Left forelimb (tissue), 1 donor: ENCODE measurements around the gene C6orf163.
"Not testable (repeated sequence)": the region's sequence is repeated elsewhere in the genome, so short reads cannot be mapped to it uniquely, and the experiment has no call there.

Experiments used
- DNase-seq: peaks from one replicate; pipeline ENCODE4 v3.0.0-alpha.2; 2018; ENCODE audit warnings: low spot score

Gene C6orf163

DNA sequence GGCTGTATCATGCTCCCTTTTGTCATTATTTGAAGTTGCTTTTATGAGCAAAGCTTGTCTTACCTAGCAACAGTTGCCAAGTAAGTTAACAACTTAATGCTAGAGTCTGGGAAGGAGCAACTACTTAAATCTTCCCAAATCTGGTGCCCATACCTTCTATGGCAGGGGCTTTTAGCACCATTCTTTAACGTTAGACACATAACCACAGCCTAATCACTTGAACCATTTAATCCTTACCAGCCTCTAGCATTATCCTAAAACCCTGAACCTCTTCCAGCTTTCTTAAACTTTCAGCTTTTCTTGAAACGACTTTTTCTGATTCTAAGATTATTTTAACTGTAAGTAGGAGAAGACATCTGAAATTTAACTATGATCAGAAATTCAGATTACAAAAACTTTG is at the start of gene C6orf163:
Gene C6orf163, plus strand, starts transcription at position 83 of the 400 bp plus-strand sequence. Its CDS starts 287 bp downstream, at position 370.
- DNase-seq, result no peak

DNA sequence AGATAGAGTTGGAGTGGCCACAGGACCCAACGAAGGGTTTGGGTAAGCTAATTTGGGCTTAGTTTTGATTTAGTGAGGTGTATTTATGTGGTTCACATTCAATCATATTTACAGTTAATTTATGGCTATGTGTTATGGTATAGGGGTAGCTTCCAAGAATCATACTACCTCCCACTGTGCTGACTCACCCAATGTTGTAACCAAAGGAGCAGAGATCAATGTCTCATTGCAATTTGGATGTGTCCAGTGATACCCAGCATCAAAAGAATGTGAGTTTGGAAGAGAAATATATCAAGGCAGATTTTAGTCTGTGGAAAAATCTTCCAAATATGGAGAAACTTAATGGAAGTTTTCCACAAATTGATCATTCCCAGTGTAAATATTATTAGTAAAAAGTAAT is 47.5 kb upstream of the C6orf163 start:
- DNase-seq, result no peak

DNA sequence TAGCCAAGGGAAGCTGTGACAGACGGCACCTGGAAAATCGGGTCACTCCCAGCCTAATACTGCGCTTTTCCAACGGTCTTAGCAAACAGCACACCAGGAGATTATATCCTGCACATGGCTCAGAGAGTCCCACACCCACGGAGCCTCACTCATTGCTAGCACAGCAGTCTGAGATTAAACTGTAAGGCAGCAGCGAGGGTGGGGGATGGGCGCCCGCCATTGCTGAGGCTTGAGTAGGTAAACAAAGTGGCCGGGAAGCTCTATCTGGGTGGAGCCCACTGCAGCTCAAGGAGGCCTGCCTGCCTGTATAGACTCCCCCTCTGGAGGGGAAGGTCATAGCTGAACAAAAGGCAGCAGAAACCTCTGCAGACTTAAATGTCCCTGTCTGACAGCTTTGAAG is 43.3 kb upstream of the C6orf163 start:
- not testable (repeated sequence) for DNase-seq

DNA sequence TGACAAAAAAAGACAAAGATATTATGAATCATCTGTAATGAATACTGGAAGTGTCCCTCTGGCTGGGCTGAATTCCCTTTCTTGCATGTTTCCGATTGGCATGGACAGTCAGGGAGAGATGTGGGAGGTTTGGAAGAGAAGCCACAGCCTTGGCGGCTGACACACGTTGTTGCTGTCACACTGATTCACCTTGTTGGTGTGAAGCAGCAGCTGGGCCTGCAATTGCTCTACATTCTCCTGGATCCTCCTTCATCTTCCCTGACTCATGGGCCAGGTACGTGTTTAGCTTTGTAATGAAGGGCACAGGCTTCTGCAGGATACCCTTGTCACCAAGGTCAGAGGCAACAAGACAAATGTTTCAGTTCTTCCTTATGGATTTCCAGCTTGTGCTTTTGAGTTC is 35.6 kb upstream of the C6orf163 start:
- no peak for DNase-seq

DNA sequence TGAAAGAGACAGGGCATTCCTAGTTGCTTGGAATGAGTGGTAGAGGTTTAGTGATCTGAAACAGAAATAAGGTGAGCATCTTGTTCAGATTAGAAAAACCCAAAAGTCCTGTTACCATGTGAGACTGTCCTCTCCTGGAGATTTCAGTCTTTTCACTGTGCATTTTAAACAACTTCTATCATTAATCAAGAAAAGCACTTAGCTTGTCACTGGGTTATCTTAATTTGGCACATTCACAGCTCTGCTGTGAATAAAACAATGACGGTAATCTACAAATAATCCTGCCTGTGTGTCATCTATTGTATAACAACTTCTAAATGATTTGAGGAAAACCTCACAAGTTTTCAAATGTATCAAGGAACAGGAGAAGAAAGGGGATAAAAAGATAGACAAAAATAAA is 31.8 kb upstream of the C6orf163 start:
- no peak for DNase-seq

DNA sequence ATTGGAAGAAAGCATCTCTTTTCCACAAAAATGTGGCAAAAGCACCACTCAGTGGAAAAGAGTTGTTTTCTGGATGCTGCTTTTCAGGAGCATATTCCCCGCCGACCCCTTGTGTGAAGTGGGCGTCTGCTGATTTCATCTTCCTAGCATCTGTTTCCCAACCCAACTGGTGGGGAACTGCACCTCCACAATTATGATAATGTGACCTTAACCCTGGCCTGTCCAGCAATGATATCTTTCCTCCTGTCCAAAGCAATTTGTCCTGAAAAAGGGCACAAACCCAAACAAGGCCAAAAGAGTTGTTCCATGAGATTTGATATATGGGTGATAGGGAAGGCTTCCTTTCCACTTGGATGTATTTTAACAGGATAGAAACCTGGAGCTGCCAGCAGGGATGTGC is 29.5 kb upstream of the C6orf163 start:
- DNase-seq, result no peak

DNA sequence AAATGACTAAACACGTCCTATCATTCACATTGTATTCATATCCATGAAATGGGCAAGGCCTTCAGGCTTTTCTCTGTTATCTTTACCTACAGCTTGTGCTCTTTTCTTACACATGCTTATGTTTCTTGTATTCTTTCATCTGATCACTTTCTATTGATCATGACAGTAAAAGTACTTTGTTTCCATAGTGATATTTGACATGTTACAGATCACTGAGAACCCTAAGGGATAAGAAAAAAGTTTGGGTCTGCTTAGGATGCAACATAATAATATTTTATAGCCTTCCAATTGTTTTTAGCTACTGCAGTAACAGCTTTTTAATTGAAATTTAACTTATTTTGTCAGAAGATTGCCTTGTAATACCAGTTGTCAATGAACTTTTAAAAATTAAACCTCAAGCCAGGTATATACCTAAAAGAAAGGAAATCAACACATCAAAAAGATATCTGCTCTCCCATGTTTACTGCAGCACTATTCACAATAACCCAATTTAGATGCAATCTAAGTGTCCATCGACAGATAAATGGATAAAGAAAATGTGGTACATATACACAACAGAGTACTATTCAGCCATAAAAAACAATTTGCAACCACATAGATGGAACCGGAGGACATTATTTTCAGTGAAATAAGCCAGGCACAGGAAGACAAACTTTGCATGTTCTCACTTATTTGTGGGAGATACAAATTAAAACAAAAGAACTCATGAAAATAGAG is 25.2 kb upstream of the C6orf163 start:
- DNase-seq, result no peak

DNA sequence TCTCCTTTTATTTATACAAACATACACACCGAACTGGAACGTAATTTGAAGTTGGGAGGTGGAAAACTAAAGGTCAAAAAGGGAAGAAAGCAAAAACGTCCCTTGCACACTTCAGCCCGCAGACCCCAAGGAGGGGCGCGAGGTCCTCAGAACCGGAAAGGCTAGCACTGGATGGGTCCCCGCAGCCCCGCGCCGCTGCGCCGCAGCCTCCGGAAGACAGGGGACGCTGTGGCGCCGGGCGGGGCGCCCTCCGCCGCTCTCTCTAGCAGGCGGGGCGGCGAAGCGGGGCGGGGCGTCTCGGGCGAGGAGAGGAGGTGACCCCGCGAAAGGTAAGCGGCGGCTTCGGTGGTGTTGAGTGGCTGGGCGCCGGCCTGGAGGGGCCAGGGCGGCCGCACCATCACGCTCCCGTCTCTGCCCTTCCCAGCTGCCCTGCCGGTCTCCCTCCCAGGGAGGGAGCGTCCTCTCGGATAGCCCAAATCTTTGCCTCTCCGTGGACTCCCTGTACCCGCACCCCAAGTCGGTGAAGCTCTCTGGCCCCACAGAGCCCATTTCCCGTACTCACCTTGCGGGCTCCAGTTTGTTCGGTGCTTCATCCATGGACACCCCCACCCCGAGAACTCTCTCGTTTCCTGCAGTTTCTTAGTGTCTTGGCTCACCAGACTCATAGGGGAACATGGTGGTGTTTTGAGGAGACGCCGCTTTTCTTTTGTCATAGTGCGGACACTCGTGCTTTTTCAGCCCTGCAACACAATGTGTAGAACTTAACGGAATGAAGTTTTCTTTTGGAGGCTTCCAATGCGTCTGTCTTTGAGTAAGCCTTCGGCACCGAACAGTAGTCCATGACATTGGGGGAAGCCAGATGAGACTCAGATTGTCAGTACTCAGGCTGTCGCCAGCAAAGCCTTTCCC is 22.1 kb upstream of the C6orf163 start, which contains the start of gene SMIM8:
Gene SMIM8, plus strand, starts transcription at position 285 of the 909 bp plus-strand sequence. CDS start 14,444 bp downstream, outside the sequence.
- DNase-seq, result peak; percentile 88

DNA sequence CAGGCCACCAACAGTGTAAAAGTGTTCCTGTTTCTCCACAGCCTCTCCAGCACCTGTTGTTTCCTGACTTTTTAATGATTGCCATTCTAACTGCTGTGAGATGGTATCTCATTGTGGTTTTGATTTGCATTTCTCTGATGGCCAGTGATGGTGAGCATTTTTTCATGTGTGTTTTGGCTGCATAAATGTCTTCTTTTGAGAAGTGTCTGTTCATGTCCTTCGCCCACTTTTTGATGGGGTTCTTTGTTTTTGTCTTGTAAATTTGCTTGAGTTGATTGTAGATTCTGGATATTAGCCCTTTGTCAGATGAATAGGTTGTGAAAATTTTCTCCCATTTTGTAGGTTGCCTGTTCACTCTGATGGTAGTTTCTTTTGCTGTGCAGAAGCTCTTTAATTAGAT is 20.7 kb upstream of the C6orf163 start:
- not testable (repeated sequence) for DNase-seq

DNA sequence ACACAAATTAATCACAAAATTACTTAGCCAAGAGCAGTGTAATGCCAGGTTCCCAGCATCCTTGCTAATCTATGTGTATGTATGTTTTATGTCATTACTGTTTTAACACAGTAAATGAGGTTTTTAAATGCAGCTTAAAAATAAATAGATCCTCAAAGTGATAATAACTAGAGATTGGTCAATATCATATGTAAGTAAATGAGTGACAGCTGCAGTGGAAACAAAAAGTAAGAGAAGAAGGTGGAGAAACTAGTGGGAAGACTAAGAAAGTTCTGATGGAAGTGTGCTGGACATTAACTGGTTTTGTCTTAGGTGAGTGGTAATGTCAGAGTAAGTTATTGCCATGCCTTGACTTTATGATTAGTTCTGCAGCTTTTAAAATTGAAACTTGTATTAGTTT is 13.7 kb upstream of the C6orf163 start:
- no peak for DNase-seq

DNA sequence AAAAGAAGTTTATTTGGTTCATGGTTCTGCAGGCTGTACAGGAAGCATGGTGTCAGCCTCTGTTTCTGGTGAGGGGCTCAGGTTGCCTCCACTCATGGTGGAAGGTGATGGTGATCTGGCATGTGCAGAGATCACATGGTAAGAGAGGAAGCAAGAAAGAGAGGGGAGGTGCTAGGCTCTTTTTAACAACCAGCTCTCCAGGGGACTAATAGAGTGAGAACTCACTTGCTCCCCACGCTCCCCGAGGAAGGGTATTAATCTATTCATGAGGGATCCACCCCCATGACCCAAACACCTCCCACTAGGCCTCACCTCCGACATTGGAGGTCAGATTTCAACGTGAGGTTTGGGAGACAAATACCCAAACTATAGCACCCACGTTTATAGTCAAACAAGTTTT is 11.6 kb upstream of the C6orf163 start:
- no peak for DNase-seq

DNA sequence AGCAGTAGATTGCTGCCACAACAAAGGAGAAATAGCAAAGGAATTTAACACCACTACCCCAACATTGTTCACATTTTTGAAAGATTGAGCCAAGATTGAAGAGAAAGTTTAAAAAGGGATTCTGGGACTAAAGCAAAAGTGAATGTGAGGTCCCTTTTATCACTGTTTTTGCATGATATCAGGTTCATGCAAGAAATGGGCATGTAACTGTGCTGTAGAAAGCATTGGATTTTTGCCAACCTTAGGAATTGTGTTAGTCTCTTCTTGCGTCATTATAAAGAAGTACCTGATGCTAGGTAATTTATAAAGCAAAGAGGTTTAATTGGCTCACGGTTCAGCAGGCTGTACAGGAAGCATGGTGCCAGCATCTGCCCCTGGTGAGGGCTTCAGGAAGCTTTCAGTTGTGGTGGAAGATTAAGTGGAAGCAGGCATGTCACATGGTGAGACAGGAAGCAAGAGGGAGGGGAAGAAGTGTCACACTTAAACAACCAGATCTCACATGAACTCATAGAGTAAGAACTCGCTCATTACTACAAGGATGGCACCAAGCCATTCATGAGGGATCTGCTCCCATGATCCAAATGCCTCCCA is 10.9 kb upstream of the C6orf163 start:
- no peak for DNase-seq

DNA sequence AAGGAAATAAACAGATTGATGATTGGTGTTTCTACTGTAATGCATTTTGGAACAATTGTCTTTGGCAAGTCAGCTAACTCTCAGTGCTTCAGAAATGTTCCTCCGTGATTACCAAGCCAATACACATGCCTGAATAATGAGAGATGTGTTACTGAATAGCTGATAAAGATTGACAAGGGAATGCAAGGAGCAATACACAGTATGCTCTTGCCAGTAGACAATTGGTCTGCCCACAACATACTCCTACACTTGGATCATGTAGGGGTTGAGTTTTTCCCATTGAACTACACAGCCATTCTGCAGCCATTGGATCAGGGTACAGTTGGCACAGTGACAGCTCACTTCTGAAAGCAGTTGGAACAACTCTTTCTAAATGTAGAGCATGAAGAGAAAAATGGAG is 9.9 kb upstream of the C6orf163 start:
- no peak for DNase-seq

DNA sequence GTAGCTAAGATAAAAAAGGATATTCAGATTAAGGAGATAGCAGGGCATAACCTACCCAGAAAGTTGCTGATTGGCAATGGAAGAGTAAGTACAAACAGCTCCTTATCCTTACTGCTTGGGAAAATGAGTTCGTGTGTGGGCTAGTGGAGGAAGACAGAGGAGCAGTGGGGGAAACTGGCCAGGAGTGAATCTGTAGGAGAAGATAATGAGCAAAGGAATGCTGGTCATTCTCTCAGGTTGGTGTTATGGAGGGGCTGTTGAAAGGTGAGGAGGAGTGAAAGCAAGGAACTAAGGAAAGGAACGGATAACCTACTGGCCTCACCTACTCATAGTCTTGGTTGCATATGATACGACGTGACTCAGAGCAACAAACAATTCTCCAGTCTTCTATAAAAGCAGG is 8.2 kb upstream of the C6orf163 start:
- no peak for DNase-seq

DNA sequence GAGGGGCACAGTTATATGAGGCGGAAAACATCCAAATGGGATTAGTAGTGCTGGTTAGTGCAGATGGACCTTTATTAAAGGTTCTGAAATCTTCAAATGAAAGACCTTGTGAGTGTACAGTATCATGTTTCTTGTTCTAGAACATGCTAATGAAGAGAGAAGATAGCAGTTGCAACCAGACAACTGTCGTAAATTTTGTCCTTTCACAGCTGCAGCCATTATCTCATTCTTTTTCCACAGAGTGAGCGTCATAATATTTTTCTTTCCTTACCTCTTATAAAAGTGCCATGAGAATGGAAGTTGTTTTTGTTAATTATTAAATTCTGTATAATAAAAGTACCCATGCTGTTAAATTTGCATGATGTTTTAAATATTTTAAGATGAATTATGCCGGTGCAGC is 4.4 kb upstream of the C6orf163 start:
- no peak for DNase-seq

DNA sequence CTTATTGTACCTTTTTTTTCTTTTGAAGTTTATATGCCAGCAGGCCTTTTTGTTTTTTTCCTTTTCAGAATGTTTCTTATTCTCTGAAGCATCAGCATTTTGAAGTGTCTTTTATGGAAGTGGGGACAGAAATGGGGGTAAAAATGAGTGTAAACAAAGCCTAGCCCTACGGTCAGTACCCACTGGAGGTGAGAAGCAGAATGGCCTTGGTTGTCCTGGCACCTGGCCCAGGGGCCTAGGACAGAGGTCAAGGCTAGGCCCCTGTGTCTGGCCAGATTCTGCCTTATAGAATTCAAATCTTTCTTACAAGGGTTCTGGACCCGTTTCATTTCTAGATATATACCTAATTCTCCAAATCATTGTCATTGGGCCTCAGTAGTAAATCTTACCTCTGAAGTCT is 3.5 kb upstream of the C6orf163 start:
- no peak for DNase-seq

DNA sequence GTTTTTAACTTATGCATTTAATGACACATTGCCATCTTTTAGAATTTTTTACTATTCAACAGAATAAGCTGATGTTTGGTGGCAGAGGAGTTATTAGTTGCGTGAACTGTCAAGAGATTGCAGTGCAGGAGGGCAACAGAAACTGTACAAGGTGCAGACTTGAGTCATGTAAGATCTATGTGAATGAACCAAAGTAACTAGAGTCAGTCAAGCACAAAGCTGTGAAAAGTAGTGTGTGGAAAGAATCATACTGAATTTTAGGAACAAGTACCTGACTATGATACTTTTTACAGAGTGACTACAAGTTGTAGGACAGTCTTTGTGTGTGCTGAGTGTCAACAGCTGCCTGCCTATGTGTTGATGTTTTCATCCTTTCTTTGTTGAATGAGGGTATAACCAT is 2.7 kb upstream of the C6orf163 start:
- DNase-seq, result no peak

DNA sequence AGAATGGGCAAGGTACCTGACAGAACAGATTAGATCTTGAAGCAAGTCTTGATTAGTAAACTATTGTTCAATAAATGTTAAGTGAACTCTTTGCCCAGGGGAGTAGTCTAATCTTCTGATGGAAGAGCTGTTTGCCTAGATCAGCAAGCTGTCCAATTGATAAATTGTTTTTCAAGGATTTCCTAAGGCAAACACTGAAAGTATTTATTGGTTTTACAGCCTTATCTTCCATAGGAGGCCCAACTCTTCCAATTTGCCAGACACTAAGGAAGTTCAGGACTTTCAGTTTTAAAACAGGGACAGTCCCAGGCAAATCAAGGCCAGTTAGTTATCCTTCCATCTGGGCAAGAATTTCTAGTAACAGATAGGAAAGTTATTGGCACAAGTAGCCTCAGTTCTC is 1.8 kb upstream of the C6orf163 start:
- no peak for DNase-seq

DNA sequence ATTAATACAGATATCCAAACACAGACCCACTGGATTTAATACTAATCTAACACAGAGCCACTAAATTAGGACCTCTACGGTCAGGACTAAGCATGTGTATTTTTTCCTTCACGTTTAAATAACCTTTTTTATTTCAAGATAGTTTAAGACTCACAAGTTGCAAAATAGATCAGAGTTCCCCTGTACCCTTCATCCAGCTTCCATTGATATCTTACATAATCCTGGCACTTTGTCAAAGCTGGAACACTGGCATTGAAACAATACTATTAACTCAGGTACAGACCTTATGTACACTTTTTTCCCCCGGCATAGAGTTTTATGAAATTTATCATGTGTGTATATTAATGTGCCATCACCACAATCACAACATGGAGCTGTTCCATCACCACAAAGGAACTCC is 2.1 kb downstream of the C6orf163 start:
- no peak for DNase-seq

DNA sequence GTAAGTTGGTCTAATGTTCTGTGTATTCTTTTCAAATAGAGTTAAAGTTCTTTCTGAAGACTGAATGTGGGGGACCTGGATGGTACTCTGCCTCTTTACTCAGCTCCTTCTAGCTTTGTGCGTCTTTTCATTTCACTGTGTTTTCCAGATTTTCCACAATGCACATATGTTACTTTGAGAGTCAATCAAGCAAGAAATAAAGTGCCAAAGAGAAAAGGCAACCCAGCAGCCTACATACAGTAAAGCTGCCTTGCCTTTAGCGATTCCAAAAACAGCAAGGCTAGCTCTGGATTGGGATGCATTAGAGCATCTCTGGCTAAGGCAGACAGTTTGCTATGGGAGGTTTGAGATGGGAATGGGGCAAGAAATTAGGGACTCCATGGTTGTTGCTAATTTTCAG is 5.3 kb downstream of the C6orf163 start:
- no peak for DNase-seq

DNA sequence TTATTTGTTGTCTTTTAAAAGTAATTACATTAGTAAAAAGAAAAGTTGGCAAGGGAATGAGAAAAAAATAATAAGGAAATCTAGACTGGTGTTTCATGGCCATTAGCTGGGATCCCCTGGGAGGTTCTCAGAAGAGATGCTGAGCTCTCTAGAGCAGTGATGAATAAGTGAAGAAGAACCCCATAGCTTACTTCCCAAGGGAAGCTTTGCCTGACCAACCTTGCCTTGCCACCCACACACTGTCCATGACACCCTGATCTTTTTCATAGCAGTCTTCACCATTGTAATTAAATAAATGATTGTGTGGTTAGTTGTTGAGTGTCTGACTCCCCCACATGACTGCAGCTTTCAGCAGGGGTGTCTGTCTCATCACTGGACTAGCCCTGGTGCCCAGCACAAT is 5.9 kb downstream of the C6orf163 start:
- DNase-seq, result no peak

DNA sequence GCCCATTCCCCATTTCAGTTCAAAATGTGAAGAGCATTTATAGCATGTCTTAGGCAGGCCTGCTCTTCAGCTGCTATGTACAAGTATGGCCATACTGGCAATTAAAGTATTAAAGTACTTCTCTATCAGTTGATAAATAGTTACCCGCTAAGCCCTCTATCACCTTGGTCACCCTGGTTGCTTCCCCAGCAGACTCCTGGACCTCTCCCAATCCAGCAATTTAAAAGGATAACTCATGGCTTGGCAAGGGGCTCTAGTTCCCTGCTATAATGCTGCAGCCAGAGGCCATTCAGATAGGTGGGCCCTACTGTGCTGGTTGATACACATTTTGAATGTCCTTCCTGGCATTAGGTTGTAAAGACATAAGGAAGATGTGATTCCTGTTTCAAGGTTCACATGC is 7.0 kb downstream of the C6orf163 start:
- no peak for DNase-seq

DNA sequence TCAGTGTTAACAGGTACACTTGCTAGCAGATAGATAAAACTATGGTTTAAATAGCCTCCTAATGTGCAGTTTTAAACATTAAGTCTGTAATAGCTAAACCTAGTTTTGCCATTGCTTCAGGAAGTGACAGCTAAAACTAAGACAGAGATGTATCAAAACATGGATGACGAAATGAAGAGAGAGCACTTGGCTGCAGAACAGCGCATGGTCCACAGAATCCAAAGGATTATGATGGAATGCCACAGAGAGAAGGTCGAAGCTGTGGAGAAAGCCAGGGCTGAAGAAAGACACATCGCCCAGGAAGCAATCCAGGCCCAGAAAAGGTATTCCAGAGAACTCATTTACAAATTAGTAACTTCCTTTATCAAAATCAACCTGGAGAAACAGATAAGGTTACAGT is 11.6 kb downstream of the C6orf163 start:
- no peak for DNase-seq
